Fibroblast of skin of right quadriceps (primary cell): ENCODE measurements around the gene CDIP1.

ENCODE experiments used
- DNase-seq: peaks from one replicate; pipeline ENCODE4 v3.0.0-alpha.2; 2013

The CDIP1 gene

GRCh38 chr16:4486126-4486893 lies 52.3 kb downstream of the CDIP1 start:
- DNase-seq, result no peak

DNA sequence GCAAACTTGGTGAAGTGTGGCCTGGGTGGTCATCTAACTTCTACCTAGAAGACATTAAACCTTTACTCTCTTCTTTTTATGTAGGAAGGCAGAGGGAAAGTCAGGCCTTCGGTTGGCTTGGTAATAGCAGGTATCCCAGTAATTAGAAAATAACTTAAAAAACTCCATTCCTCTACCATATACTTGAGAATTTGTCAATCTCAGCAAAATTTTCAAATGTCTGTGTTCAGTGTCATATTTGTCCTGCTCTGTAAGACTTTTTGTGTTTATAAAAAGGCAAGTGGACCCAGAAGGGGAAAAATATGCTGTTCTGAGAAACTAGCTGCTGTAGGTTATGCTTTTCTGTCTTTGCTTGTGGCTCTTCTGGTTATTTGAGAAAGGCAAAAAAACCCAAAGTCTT lies 56.6 kb downstream of the CDIP1 start:
- no peak for DNase-seq

DNA sequence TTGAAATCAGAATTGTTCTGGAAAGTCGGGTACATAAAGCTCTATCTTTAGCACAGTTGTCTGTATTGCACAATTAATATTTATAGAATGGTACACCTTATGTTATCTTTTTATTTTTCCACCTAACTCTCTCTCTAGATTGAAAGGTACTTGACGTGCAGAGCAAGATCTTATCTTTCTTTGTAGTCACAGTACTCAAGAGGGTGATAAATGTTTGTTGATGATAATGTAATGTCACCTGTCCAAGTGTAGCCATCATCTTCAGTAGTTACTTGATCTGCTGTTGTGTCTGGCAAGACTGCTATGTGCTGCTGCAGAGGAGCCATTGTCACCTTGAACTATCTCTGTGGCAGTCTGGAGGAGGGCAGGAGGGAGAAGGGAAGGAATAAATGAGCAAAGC lies 57.0 kb downstream of the CDIP1 start:
- DNase-seq, result no peak

- peak; percentile 39 for DNase-seq
Measured at GRCh38 chr16:4477966-4478365, 60.6 kb downstream of the CDIP1 start.

DNA sequence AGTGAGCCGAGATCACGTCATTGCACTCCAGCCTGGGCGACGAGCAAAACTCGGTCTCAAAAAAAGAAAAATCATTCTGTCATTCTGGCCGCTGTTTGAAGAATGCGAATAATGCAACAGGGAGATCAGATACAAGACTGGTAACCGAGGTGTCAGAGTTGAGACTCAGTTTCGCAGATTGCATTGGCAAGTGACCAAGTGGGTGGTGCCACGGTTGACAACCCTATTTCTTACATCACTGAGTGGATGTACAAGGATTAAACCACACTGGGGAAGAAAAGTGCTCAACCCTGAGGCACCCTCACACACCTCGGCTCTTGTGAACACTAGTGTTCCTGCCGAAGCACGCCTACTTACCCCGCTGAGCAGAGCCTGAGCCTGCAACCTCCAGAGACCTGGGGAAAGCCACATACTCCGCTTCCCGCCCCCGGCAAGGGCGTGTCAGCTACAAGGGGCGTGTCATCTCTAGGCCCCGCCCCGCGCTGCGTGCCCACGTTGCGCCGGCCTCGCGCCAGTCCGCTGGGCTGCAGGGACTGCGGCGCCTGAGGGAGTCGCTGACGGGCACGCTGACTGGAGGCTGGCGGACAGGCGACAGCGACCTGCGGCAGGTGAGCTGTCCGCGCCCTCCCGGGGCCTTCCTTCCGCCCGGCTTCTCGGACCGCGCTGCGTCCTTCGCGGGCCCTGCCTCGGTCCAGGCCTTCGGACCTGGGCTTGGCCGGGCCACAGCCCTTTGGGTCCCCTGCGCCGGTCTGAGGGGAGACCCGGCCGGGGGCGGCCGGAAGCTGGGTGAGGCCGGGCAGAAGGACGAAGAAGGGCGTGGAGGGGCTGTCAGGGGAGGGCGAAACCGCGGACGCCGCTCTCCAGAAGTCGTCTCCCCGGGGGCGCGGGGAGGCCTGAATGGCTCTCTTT lies 62.4 kb downstream of the CDIP1 start, which contains the start of gene HMOX2:
HMOX2 (plus strand) TSS at position 519 of the 909 bp plus-strand sequence. CDS start 29,127 bp downstream, outside the sequence.
- peak; percentile 91 for DNase-seq

DNA sequence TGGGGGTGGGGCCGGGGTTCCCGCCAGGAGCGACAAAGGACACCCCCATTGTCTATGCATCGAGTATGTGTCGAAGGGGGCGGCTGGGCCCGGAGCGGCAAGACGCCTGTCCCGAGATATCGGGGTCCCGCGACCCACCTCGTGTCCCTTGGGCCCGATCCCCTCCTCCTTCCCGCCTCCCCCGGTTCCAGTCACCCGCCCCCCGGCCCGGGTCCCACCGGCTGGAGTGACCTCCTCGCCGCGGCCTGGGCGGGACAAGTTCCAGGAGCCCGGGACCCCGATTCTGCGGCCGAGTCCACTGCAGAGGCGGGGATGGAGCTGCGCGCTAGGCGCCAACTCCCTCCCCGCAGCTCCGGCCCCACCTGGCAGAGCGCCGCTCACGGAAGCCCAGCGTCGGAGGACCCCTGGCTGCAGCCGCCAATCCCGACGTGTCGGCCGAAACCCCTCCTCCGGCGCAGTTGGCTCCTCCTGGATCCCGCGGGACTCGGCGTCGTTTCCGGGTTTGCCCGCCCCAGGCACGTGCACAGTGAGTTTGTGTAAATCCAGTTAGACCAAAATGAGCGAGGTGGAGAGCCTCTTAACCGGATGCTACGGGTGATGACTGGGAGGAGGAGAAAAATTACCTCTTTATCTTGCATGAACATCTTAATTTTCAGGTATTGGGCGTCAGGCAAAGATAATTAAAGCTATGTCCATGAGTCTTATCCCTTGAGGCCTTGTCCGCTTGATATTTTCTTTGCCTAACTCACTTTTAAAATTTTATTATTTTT lies 64.2 kb downstream of the CDIP1 start, which contains the start of gene NMRAL1:
NMRAL1 (minus strand) TSS at position 434 of the 770 bp plus-strand sequence. CDS start 493 bp downstream, outside the sequence.
- DNase-seq, result peak; percentile 93

GRCh38 chr16:4472880-4473279 lies 65.7 kb downstream of the CDIP1 start:
- DNase-seq, result no peak

DNA sequence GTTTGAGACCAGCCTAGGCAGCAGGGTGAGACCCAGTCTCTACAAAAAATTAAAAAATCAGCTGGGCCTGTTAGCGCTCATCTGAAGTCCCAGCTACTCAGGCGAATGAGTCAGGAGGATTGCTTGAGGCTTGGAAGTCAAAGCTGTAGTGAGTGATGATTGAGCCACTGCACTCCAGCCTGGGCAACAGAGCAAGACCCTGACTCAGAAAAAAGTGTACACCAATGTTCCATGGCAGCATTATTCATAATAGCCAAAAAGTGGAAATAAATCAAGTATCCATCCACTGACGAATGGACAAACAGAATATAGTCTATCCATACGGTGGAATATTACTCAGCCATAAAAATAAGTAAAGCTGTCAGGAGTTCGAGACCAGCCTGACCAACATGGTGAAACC lies 66.7 kb downstream of the CDIP1 start:
- DNase-seq, result no peak

DNA sequence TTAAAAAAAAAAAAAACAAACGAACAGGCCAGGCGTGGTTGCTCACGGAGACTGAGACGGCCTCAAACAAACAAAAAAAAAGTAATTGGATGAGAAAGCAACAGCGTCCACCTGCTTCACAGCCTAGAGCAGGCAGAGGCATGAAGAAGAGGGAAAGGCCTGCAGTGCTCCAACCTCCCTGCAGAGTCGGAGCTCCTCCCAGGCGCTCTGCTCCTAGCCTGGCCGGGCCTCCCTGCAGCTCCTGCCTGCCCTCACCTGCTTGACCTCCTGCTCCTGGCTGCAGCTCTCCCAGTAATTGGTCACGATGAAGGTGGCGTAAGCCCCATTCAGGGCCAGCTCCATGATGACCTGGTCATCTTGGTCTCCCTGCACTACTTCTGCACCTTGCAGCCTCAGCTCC lies 69.6 kb downstream of the CDIP1 start:
- DNase-seq, result no peak

DNA sequence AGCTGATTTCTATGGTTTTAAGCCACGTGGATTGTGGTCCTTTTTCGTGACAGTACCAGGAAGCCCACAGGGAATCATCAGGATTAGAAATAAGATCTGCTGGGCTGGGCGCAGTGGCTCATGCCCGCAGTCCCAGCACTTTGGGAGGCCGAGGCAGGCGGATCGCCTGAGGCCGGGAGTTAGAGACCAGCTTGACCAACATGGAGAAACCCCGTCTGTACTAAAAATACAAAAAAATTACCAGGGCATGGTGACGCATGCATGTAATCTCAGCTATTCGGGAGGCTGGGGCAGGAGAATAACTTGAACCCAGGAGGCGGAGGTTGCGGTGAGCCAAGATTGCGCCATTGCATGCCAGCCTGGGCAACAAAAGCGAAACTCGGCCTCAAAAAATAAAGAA lies 70.7 kb downstream of the CDIP1 start:
- DNase-seq, result no peak

GRCh38 chr16:4465977-4466779 lies 72.4 kb downstream of the CDIP1 start:
- no peak for DNase-seq

DNA sequence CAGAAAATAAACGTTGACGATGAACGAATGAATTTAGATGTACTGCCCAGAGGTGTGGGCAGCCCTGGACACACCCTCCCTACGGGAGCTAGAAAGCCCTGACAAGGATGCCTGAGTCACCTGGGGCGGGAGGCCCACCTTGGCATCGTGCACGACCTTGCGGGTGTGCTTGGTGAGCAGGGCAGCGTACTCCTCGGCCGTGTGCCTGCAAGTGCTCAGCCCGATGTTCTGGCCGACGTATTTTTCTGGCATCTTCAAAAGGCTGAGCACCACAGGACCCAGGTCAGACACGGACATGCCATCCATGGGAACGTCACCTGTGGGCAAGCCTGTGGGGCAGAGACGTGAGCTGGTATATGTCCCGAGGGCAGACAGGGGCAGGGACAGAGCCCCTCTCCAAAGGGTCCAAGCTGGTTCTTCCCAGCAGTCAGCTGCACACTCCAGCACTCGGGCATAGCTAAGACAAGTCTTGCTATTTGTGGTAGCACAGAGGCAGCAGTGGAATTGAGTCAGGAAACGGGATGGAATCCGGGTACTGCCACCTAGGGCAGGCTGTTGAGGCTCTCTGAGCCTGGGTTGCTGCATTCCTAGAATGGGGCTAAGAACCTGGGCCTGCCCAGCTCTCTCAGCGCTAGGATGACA lies 74.9 kb downstream of the CDIP1 start:
- DNase-seq, result no peak

GRCh38 chr16:4461250-4462085 lies 77.1 kb downstream of the CDIP1 start:
- no peak for DNase-seq

DNA sequence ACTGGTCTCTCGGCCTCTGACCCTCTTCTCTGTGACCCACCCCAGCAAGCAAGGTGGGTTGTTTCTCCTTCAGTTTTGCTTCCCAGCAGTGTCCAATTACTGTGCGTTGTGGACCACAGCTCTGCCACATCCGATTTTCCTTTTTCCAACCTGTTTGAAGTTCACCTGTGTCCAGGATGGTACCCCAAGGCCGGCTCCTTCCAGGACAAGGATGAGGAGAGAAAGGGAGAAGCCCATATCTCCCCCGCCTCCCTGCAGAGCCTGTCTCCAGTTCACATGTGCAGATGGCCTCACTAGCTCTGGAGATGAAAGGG lies 77.7 kb downstream of the CDIP1 start:
- DNase-seq, result no peak
